Measurements from ENCODE around the gene RAI1.

The RAI1 gene

GRCh38 chr17:17770632-17771044 is 89.4 kb downstream of the RAI1 start:
- DNase-seq, result no peak

GRCh38 chr17:17771498-17772201 is 90.4 kb downstream of the RAI1 start:
- DNase-seq, result no peak

- DNase-seq, result no peak
Observed at GRCh38 chr17:17772231-17772630, 91.0 kb downstream of the RAI1 start.

- no peak for DNase-seq
Observed at GRCh38 chr17:17774009-17774881, 93.0 kb downstream of the RAI1 start.

GRCh38 chr17:17776889-17777288 is 95.6 kb downstream of the RAI1 start:
- no peak for DNase-seq

- DNase-seq, result no peak
Observed at GRCh38 chr17:17778308-17779014, 97.2 kb downstream of the RAI1 start.

GRCh38 chr17:17779015-17779611 is 97.9 kb downstream of the RAI1 start:
- no peak for DNase-seq

- DNase-seq, result no peak
Observed at GRCh38 chr17:17780922-17781590, 99.8 kb downstream of the RAI1 start.

- peak; percentile 21 for DNase-seq
Observed at GRCh38 chr17:17781591-17782496, 100.6 kb downstream of the RAI1 start.

- DNase-seq, result no peak
Observed at GRCh38 chr17:17782523-17783115, 101.4 kb downstream of the RAI1 start.

- peak; percentile 33 for DNase-seq
Observed at GRCh38 chr17:17783116-17783824, 102.0 kb downstream of the RAI1 start.

GRCh38 chr17:17783825-17784656 is 102.8 kb downstream of the RAI1 start:
- no peak for DNase-seq

GRCh38 chr17:17784657-17785267 is 103.5 kb downstream of the RAI1 start:
- no peak for DNase-seq

- no peak for DNase-seq
Observed at GRCh38 chr17:17785407-17785806, 104.1 kb downstream of the RAI1 start.

- DNase-seq, result no peak
Observed at GRCh38 chr17:17786998-17787397, 105.7 kb downstream of the RAI1 start.

GRCh38 chr17:17787568-17787967 is 106.3 kb downstream of the RAI1 start:
- DNase-seq, result no peak

- DNase-seq, result no peak
Observed at GRCh38 chr17:17788967-17789366, 107.7 kb downstream of the RAI1 start.

- no peak for DNase-seq
Observed at GRCh38 chr17:17789410-17789809, 108.2 kb downstream of the RAI1 start.
